ENCODE results near the gene TRAF5.

GRCh38 chr1:211356723-211357407 lies 30.2 kb downstream of the TRAF5 start:
- TF ChIP-seq RNF2 (IDR thresholded peaks at IDR 0.05; ENCODE audit: borderline replicate concordance, low read depth): no peak
- TF ChIP-seq PHF8 (IDR thresholded peaks at IDR 0.05; ENCODE audit: borderline replicate concordance, low read depth): no peak
